ENCODE results near the gene GPR15. TPM values are rescaled to one million over a fixed set of nuclear protein-coding genes. Genes with fewer than 3 reads are reported as not detected.

GPR15 gene
- total and polyA plus RNA-seq, 10 of the 15 experiments (the other 5 are each of a cell fraction or from before 2014, with no cell fraction given), result 70.7 to 150 (median 115) TPM

DNA sequence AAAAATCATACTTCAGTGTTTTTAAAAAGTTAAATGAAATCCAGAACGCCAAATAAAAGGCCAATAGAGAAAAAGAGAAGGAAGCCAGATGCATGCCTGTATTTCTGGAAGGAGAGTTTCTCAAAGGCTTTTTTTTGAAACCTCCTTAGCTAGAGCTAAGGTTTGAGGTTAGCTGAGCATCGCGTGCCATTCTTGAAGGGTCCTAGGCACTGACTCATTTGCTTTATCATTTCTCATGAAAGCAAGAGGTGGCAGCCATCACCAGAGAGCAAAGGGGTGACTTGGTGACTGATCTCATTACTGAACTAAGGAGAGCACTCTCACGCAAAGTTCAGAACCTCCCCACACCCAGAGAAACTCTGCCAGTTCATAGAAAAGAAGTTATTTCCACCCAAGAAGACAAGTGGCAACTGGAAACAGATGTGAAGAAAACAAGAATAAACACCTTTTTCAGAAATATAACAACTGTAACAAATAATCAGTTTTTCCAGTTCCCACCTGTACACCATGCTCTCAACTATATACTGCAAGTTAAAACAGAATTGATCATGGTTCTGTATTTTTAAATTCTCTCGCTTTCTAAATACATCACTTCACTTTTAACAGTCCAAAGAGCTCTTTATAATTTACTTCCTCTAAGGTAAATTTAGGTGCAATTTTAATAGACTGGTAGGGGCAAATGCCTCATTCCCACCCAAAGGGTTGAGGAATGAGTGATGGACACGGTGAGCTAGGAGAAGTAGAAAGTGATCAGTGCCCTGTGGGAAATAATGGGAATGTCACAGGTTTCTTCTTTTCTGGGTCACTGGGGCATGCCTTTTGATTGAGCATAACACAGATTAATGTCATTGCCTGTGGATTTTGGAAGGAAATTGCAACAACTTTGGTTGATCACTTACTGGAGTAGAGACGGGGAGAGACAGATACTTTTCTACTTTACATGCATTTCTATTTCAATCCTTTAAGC lies 24.7 kb downstream of the GPR15 start (continued):
- TF ChIP-seq, protein P1, sequence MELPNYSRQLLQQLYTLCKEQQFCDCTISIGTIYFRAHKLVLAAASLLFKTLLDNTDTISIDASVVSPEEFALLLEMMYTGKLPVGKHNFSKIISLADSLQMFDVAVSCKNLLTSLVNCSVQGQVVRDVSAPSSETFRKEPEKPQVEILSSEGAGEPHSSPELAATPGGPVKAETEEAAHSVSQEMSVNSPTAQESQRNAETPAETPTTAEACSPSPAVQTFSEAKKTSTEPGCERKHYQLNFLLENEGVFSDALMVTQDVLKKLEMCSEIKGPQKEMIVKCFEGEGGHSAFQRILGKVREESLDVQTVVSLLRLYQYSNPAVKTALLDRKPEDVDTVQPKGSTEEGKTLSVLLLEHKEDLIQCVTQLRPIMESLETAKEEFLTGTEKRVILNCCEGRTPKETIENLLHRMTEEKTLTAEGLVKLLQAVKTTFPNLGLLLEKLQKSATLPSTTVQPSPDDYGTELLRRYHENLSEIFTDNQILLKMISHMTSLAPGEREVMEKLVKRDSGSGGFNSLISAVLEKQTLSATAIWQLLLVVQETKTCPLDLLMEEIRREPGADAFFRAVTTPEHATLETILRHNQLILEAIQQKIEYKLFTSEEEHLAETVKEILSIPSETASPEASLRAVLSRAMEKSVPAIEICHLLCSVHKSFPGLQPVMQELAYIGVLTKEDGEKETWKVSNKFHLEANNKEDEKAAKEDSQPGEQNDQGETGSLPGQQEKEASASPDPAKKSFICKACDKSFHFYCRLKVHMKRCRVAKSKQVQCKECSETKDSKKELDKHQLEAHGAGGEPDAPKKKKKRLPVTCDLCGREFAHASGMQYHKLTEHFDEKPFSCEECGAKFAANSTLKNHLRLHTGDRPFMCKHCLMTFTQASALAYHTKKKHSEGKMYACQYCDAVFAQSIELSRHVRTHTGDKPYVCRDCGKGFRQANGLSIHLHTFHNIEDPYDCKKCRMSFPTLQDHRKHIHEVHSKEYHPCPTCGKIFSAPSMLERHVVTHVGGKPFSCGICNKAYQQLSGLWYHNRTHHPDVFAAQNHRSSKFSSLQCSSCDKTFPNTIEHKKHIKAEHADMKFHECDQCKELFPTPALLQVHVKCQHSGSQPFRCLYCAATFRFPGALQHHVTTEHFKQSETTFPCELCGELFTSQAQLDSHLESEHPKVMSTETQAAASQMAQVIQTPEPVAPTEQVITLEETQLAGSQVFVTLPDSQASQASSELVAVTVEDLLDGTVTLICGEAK (IDR thresholded peaks at IDR 0.05; ENCODE audit: borderline replicate concordance), result no peak
- TF ChIP-seq TARDBP (IDR thresholded peaks at IDR 0.05; ENCODE audit: borderline replicate concordance), result peak; percentile 89; the same call in 1 of the 2 replicates
- TF ChIP-seq ZSCAN29 (IDR thresholded peaks at IDR 0.05), result no peak
- TF ChIP-seq ZNF207 (IDR thresholded peaks at IDR 0.05; ENCODE audit: borderline replicate concordance), result no peak
- peak; percentile 59; the same call in 1 of the 2 replicates for TF ChIP-seq PRDM15 (CRISPR knock-in tag; IDR thresholded peaks at IDR 0.05)
- TF ChIP-seq BACH1 (IDR thresholded peaks at IDR 0.05; ENCODE audit: borderline replicate concordance), result peak; percentile 95
- peak; percentile 80 for TF ChIP-seq IKZF1 (conservative IDR thresholded peaks at IDR 0.05)
- TF ChIP-seq KAT2A (conservative IDR thresholded peaks at IDR 0.05; ENCODE audit: control insufficient read depth, low read depth, low read length), result no peak
- TF ChIP-seq, protein P2, sequence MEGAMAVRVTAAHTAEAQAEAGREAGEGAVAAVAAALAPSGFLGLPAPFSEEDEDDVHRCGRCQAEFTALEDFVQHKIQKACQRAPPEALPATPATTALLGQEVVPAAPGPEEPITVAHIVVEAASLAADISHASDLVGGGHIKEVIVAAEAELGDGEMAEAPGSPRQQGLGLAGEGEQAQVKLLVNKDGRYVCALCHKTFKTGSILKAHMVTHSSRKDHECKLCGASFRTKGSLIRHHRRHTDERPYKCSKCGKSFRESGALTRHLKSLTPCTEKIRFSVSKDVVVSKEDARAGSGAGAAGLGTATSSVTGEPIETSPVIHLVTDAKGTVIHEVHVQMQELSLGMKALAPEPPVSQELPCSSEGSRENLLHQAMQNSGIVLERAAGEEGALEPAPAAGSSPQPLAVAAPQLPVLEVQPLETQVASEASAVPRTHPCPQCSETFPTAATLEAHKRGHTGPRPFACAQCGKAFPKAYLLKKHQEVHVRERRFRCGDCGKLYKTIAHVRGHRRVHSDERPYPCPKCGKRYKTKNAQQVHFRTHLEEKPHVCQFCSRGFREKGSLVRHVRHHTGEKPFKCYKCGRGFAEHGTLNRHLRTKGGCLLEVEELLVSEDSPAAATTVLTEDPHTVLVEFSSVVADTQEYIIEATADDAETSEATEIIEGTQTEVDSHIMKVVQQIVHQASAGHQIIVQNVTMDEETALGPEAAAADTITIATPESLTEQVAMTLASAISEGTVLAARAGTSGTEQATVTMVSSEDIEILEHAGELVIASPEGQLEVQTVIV (IDR thresholded peaks at IDR 0.05; ENCODE audit: borderline replicate concordance, partially characterized antibody), result no peak
- no peak for TF ChIP-seq SUPT20H (IDR thresholded peaks at IDR 0.05; ENCODE audit: borderline replicate concordance, control insufficient read depth, low read depth, low read length)
- TF ChIP-seq CHD1 (IDR thresholded peaks at IDR 0.05; ENCODE audit: low read depth, low read length), result peak; percentile 88; the same call in 1 of the 2 replicates
- TF ChIP-seq TBL1XR1 (IDR thresholded peaks at IDR 0.05; ENCODE audit: low read depth, low read length), result peak; percentile 85
- no peak for TF ChIP-seq LARP7 (IDR thresholded peaks at IDR 0.05)
- TF ChIP-seq IRF4 (IDR thresholded peaks at IDR 0.05; ENCODE audit: low read depth, low read length), result peak; percentile 98
- peak; percentile 69 for TF ChIP-seq GABPA (IDR thresholded peaks at IDR 0.05; ENCODE audit: low read depth)
- no peak for TF ChIP-seq HDAC2 (IDR thresholded peaks at IDR 0.05)
- TF ChIP-seq RAD21 (IDR thresholded peaks at IDR 0.05; ENCODE audit: insufficient read depth, low read depth, low read length), result peak; percentile 35; the same call in 1 of the 2 replicates
- peak; percentile 93 for TF ChIP-seq CHD2 (IDR thresholded peaks at IDR 0.05; ENCODE audit: borderline replicate concordance, low read depth, low read length)
- TF ChIP-seq STAT3 (IDR thresholded peaks at IDR 0.05; ENCODE audit: low read depth, low read length), result peak; percentile 77
- no peak for TF ChIP-seq NR2C1 (IDR thresholded peaks at IDR 0.05)

All from GM12878 (cell line).